CD4-positive, alpha-beta T cell treated with Interleukin-2 at 100 ng/mL for 4 hours (primary cell): ENCODE results near the gene MSANTD1.

ENCODE experiments used
- DNase-seq: peaks from one replicate; pipeline ENCODE4 v3.0.0-alpha.2; 2020; ENCODE audit warnings: low spot score

Gene MSANTD1

GRCh38 chr4:3248178-3248480 lies 830 bp upstream of the MSANTD1 start:
- no peak for DNase-seq

- DNase-seq, result no peak
Observed at GRCh38 chr4:3249711-3250437, 915 bp downstream of the MSANTD1 start.

- DNase-seq, result no peak
Observed at GRCh38 chr4:3250438-3250955, 1.5 kb downstream of the MSANTD1 start.

GRCh38 chr4:3250956-3251690 lies 2.2 kb downstream of the MSANTD1 start:
- DNase-seq, result no peak

GRCh38 chr4:3251691-3252479 lies 2.9 kb downstream of the MSANTD1 start:
- DNase-seq, result no peak

GRCh38 chr4:3252480-3252828 lies 3.5 kb downstream of the MSANTD1 start:
- DNase-seq, result no peak

DNA sequence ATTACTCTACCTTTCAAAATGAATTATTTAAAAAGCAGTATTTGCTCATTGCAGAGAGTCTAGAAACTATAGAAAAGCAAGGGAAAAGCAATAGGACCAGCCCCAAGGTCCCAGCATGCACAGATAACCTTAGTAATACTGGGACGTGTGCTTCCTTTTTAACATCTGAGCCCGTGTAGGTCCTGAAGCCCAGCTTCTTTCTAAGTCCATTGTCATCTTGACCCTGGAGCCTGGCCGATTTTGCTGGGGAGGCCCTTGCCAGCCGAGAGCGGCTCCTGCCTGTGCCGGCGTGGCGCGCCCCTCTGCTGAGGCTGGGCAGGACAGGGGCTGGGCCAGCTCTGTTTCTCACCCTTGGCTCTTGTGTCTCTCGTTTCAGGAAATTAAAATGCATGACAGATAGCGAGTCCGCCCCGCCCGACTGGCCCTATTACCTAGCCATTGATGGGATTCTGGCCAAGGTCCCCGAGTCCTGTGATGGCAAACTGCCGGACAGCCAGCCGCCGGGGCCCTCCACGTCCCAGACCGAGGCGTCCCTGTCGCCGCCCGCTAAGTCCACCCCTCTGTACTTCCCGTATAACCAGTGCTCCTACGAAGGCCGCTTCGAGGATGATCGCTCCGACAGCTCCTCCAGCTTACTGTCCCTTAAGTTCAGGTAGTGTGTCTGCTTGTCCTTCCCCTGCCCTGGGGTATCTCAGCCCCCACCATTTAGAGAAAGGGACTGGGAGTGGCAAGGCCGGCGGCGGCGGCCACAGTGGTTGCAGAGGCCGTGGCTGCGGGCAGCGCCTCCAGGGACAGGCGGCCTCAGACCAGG lies 4.1 kb downstream of the MSANTD1 start:
- no peak for DNase-seq

DNA sequence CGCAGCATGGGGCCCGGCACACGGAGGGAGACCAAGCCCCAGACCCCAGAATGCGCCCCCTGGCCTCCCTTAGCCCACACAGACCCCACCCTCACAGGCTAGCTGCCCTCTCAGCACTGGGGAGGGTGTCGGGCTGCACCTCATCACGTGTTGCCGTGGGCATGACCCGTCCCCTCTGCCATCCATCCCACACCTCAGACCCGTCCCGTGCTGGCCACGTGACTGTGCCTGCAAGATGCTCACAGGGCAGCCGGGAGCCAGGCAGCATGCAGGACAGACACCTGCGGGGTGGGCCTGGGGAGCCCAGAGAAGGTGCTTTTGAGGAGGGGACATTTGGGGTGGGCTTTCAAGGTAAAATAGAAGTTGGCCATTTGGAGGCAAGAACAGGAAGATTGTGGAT lies 4.8 kb downstream of the MSANTD1 start:
- no peak for DNase-seq

DNA sequence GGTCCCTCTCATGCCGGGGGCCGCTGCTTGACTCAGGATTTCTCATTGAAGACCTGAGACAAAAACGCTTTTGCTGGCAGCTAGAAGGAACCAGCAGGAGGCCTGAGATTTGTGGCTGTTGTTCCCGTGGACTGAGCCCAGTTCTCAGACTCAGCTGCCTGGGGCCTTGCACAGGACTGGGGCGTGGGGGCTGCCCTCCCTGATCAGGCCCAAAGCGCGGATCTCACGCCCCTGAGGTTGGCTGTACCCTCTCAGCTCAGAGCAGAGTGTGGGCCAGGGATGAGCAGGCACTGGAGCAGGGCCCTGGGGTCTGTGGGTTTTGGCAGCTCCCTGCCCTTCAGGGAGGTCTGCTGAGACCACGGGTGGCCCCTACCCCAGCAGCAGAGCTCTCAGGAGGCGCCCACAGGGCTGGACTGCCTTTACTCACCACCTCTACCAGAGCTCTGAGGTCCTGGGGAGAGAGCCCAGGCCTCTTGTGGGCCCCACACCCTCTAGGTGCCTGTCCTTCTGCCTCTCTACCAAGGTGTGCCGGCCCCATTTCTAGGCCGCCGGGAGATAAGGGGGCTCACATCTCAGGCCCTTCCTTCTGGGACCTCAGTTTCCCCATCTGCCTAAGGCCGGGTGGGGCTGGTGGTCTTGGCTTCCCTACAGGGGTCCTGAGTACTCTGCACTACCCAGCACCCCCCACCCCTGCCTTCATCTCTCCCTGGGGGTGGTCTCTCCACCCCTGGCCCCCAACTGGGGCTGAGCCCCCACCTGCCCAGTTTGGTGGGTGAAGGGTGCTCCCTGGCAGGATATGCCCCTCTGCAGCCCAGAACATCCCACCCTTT lies 5.6 kb downstream of the MSANTD1 start:
- no peak for DNase-seq

- no peak for DNase-seq
Observed at GRCh38 chr4:3255611-3256186, 6.7 kb downstream of the MSANTD1 start.

DNA sequence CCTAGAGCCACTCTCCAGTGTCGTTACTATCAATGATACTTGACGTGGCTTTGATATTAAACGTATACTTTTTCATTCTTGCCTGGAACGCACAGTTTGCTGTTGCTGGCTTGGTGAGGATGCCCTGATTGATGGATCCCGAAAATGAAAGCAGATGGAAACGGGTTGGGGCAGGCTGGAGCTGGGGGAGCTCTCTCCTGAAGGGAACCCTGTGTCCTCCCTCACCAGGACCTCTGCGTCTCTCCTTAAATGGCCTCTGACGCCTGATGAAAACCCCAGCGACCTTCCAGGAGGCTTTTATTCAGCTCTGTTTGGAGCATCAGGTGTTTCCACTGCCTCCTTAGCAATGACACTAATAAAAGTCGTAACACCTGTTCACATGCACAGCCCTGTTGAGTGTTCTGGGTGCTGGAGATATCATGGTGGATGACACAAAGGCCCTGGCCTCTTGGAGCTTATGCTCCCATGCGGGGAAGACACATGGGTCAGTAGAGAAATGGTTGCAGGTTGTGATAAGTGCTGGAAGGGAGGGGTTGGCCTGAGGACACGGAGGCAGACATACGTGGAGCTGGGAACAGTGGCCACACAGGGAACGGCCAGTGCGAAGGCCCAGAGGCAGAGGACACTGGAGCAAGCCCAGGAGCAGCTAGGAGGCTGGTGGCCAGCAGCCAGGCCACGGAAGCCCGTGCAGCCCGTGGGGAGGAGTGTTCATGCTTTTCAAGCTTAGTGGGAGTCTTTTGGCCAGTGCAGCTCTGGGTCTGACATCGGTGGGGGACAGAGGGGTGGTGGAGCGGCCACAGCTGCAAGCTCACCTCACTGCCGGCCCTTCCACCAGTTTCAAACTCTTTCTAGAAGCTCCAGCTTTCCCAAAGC lies 7.5 kb downstream of the MSANTD1 start:
- no peak for DNase-seq

- no peak for DNase-seq
Observed at GRCh38 chr4:3257103-3257555, 8.2 kb downstream of the MSANTD1 start.

DNA sequence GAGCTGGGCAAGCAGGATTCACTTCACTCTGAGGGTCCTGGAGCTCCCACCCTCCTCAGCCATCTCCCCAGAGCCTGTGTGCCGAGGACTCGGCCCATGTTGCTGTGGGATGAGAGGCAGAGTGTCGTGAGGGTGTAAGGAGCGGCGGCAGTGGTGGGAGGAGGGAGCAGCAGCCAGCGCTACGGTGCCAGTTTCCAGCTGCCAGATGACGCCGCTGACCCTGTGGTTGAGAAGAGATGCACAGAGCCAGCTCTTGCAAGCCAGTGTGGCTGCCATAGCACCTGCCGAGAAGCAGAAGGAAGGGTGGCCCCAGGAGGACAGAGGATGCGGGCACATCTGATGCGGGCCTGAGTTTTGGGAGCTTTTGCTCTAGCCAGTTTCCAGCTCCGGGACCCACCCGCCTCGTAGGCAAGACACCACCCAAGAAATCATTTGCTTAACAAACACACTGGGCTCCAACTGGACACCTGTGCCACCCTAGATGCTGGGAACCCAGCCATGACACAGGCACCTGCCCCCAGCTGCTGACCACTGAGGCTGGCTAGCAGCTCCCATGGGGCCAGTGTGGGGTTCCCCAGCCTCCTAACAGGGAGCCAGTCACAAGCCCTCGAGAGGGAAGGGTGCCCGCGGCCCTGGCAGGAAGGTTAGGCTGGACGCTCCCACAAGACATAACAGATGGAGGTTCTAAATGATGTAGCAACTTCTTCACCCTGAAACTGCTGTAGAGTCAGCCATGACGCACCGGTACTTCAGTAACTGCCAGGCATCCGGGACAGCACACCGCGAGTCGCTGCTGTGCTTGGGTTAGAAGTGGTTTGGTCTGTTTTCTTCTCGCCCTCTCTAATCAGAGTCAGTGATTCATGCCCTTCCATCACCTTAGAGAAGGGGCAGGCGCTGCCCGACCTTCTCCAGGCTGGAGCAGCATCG lies 8.9 kb downstream of the MSANTD1 start:
- no peak for DNase-seq

DNA sequence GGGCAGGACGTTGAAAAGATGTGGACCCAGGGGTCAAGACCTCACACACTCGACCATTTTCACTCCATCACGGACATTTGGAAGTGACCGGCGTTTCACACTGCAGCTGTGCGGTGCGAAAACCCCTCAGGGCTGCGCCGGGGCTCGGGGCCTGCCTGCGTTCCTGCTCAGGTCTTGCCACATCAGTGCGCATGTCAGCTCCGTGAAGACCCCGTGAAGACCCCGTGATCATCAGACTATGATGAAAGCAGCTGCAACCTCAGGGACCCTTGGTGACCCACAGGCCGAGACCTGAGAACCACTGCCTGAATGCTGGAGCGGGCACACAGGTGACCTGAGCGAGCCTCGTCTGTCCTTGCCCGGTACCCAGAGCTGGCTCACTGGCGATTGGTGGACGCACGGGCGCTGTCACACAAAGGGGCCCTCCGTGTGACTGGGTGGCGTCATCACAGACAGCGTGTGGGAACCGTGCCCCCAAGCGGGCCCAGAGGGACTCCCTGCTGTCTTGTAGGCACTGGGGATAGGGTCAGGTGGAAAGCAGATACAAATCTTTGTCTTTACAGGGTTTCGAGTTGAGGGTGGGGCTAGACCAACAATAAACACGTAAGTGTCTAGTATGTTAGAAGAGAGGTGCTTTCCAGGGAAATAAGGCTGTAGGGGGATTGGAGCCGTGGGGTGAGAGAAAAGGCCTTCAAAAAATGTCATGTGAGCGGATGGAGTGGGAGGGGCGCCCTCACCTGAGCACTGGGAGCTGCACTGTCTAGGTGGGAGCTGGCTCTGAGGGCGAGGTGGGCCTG lies 12.7 kb downstream of the MSANTD1 start:
- DNase-seq, result no peak

DNA sequence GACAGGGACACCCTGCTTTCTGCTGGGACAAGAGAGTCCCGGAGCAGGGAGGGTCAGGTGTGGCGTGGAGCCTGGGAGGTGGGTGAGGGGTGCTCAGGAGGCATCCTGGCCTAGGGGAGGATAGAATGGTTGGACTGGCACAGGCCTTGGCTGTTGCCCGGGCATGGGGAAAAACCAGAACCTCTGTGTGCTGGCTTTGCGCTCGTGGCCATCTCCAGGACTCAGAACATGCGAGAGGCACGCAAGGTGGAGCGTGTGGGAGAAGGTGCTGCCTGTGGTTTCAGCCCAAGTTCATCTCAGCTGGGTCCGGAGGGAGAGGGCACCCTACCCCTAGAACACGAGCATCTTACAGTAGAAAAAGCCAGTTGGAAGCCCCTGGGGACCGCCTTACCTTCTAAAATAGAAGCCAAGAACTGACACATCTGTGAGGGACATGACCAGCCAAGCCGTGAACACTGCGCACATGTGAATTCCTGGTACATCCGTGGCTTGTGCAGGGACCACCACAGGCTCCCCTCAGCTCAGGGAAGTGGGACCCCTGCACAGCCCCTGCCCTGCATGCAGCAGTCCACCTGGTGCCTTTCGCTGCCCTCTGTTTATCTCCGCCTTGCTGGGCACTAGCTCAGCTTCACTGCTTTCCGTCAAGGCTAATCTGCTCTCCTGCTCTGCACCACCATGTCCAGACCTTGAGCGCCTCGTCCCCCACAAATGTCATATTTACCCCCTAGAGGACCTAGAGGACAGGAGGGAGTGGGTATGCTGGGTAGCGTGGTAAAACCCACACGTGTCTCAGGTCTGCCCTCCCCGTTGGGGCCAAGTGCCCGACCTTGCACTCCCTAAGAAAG lies 13.5 kb downstream of the MSANTD1 start:
- no peak for DNase-seq

- no peak for DNase-seq
Observed at GRCh38 chr4:3263053-3263875, 14.3 kb downstream of the MSANTD1 start.
